SIG-M5 treated with dmso at 0.1 percent for 504 hours (cell line): ENCODE results near the gene UGT1A8.

Source experiments
- DNase-seq: peaks from one replicate; lab custom pipeline; 2025; ENCODE audit not compliant: unreplicated experiment; lab: John Stamatoyannopoulos, UW

The UGT1A8 gene

GRCh38 chr2:233798335-233799086 lies 181.1 kb downstream of the UGT1A8 start:
- no peak for DNase-seq

- no peak for DNase-seq
These were observed 181.7 kb downstream of the UGT1A8 start for GRCh38 chr2:233799087-233799665.

DNA sequence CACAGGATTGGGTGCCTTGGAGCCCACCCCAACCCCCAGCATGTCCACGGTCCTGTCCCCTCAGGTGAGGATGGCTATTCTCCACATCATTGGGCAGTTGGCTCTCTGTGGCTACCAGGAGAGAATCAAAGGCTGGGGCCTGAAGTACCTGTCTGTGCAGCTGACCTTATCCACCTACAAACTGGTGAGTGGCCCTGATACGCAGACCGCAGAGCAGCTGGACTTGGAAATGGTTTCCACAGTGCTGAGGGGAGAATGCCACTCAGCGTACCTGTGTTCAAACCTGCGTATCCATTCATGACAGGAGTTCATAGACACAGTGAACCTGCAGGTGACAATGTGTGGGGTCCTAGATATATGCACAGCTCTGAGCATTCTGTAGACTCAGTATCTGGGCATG lies 182.3 kb downstream of the UGT1A8 start:
- no peak for DNase-seq

- DNase-seq, result no peak
These were observed 182.8 kb downstream of the UGT1A8 start for GRCh38 chr2:233800208-233800607.

DNA sequence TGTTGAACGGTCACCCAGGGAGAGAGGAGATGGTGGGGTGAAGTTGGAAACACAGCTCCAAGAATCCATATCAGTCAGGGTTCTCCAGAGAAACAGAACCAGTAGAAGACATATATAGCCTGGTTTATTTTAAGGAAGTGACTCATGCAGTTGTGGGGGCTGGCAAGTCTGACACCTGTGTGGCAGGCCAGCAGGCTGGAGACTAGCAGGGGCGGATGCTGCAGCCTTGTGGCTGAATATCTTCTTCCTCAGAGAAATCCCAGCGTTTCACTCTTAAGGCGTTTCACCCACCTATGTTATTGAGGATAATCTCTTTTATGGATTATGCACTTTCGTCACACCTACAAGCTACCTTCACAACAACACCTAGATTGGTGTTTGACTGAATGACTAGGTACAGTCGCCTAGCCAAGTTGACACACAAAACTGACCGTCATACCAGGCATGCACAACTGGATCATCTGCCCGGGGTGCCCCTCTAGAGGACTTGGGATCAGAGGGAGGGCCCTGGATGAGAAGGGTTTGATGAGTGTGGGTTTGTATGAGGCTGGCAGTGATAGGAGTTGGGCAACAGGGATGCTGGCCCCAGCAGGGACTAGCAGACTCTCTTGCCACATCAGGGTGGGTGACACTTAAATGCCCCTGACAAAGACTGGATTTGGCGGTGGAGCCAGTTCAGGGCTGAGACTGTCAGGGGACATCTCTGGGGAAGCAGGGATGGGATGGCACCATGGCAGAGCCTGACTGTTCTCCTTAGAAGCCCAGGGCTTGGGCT lies 184.1 kb downstream of the UGT1A8 start:
- DNase-seq, result no peak

DNA sequence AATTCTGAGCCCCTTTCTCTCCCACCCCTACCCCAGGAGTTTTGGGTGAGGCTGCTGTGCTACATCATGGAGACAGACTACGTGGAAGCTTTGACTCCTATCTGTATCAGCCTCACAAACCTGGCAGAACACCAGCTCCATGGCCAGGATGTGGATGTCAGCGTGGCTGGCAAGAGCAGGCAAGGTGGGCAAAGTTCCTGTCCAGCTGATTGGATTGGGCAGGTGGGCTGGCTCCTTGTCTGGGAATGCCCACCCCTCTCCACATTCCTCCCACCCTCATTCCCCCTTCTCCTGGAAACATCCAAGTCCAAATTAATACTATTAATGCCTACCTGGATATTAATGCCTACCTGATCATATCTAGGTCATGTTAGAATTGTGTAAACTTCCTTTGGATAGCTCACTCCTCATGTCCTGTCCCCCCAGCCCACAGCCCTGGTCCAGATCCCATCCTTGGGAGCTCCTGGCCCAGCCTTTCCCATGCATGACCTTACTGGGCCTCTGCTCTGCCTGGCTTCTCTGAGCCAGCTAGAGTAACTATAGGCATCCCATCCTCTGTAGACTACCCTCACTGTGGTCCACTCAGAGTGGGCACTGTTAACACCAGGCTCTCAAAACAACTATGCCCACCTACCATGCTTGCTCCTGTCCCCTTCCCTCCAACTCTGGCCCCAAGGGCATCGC lies 184.8 kb downstream of the UGT1A8 start:
- no peak for DNase-seq

DNA sequence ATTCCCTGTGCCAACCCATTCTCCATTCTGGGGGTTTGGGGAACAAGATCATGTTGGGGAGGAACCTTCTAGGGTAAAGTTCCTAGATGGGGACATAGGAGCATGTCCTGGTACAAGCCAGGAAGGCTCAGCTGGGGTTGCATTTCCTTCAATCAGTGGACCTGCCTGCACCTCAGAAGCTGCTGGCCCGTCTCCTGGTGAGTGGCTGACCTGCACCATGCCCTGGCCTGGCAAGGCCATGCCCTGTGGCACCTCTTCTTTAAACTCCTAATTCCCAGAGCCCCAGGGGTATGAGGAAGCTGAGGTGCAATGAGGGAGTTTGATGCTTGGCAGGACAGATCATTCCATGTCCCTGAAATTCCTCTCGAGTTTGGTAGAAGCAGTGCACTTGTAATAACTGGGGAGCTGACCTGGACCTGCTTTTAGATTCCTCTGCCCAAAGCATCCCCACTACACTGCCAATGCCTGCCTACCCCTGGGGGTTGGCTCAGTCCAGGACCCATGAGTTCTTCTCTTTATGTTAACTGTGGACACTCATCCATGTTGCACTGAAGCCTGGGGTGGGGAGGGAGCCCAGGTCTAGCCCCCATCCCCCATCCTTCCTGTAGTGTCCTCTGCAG lies 186.0 kb downstream of the UGT1A8 start:
- no peak for DNase-seq

DNA sequence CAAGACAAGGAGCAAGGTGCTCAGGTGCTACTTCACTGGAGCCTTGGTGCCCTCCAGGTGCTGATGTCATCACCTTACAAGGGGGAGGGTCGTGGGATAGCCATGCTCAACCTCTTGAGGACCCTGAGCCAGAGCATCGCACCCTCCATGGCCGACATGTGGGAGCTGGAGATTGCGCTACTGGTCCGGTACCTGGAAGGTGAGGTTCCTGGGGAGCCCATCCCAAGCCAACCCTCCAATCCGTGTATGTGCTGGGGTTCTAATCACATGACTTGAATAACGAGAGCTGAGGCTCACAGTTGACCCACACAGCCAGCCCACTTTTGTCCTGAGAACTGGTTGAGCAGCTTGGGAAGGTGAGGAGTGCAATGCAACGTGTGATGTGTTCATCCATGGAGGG lies 186.6 kb downstream of the UGT1A8 start:
- no peak for DNase-seq

- no peak for DNase-seq
These were observed 189.9 kb downstream of the UGT1A8 start for GRCh38 chr2:233807215-233807865.

GRCh38 chr2:233807966-233808935 lies 190.8 kb downstream of the UGT1A8 start:
- no peak for DNase-seq

DNA sequence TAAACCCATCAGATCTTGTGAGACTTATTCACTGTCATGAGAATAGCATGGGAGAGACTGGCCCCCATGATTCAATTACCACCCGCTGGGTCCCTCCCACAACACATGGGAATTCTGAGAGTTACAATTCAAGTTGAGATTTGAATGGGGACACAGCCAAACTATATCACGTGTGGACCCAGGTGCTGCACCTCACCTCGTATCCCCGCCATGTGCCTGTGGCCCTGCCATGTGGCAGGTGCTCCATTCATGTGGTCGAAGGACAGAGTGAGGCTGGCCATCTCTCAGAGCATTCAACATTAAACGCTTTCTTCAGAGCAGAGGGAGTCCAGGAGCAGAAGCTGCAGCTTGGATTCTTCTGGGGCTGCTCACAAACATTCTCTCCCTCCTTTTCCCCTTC lies 193.0 kb downstream of the UGT1A8 start:
- DNase-seq, result no peak

GRCh38 chr2:233811087-233811486 lies 193.7 kb downstream of the UGT1A8 start:
- no peak for DNase-seq

- no peak for DNase-seq
These were observed 194.3 kb downstream of the UGT1A8 start for GRCh38 chr2:233811732-233812131.

GRCh38 chr2:233813236-233814055 lies 196.0 kb downstream of the UGT1A8 start:
- DNase-seq, result no peak

DNA sequence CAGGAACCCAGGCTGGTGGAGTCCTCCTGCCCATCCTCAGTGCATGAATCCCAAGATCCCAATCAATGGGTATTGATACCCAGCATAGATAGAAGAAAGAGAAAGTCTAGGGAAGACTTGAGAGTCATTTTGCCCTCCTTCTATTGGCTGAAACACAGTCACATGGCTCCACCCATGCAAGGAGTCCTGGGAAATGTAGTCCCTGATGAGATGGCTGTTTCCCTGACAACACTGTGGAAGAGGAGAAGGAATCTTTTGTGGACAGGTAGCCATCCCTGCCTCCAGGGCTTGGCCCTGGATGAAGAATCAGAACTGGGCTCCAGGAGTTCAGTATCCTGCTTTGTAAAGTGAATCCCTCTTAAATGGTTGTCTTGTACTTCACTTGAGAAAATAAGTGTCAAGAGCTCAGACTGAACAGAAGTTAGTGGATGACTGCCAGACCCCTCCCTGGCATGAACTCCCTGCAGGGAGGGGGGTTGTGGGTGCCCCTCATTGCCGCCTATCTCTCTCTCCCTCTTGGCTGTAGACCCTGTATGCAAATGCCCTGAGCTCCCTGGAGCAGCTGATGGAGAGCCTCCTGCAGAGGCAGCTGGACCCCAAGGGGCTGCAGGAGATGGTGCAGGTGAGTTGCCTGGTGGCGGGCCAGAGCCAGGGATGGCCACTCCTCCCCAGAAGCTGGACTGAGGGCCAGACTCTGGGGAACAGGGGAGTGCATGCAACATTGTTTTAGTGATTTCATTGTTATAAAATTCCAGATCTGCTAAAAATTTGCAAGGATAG lies 196.8 kb downstream of the UGT1A8 start:
- no peak for DNase-seq

DNA sequence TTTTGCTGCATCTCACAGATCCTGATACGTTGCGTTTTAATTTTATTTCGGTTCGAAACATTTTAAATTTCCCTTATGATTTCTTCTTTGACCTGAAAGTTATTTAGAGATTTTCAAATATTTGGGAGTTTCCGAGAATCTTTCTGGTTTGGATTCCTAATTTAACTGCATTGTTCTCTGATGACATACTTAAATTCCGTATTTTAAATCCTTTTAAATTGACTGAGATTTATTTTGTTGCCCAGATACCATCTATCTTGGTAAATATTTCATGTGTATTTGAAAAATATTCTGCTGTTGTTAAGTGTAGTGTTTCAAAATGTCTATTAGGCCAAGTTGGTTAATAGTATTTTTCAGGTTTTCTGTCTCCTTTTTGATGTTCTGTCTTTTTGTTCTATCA lies 198.4 kb downstream of the UGT1A8 start:
- DNase-seq, result no peak

DNA sequence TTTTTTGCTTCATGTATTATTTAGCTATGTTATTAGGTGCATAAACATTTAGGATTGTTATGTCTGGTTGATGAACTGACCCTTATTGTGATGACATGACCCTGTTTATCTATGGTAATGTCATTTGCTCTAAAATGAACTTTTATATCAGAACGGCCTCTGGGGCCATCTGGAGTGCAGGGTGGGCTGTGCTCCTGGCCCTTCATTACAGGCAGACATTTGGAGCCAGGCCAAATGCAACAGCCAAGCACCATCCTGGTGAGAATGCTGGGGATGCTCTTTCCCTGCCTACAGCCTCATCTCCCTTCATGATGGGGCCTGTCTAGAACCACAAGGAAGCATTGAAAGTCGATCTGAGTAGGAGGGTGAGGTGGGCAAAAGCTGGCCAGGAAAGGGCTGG lies 198.9 kb downstream of the UGT1A8 start:
- DNase-seq, result no peak

DNA sequence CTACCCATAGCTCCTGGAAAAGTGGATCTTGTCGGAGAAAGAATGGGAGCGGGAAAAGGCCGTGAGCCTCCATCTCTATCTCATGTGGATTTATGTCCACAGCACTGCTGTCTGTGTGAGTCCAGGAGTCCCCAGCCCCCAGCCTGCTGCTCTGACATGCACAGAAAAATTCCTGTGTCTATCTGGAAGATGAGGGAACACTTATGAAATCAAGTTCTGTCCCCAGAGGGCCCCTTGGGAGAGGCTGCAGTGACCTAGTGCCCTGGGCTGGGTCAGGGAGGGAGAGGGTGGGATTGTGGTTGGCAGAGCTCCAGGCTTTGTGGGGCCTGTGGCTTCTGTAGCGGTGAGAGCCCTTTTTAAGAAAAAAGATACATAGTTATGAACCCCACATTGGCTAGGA lies 199.3 kb downstream of the UGT1A8 start:
- DNase-seq, result no peak
